HEK293 (cell line): ENCODE results near the gene RHOBTB3.

Experiments
- CTCF ChIA-PET: fragments of 350-600 bp; formaldehyde crosslinking; extraction: SDS; loops from one replicate; lab custom pipeline; 2021; ENCODE audit warnings: antibody characterized with exemption; lab: Yijun Ruan, JAX
- POLR2A ChIA-PET: fragments of 300-600 bp; formaldehyde crosslinking; extraction: SDS; loops from one replicate; lab custom pipeline; 2020; ENCODE audit warnings: antibody characterized with exemption, inconsistent platforms; lab: Yijun Ruan, JAX
- H3K27ac ChIP-seq: fragments of 200-500 bp; sonication (Bioruptor generic); 2 replicates; pipeline ENCODE4 v1.5.1; 2014; ENCODE audit warnings: low read depth, low read length, control low read depth, inconsistent platforms; ENCODE audit errors: extremely low read depth
- H3K36me3 ChIP-seq, 2 experiments: fragments of 200-500 bp in 1 of 2; sonication (Bioruptor generic) in 1 of 2; 1 replicate in 1 of 2; 2 replicates in 1 of 2; pipeline ENCODE4 v1.5.1; 2014 to 2017; ENCODE audit warnings: inconsistent platforms in 2 of 2, low read length in 2 of 2; ENCODE audit not compliant: control insufficient read depth in 2 of 2, insufficient read depth in 1 of 2
- H3K4me1 ChIP-seq: fragments of 200-500 bp; sonication (Bioruptor generic); 2 replicates; pipeline ENCODE4 v1.5.1; 2014; ENCODE audit warnings: mild to moderate bottlenecking, low read length, inconsistent platforms; ENCODE audit not compliant: control insufficient read depth, insufficient read depth
- H3K4me3 ChIP-seq: 2 replicates; pipeline ENCODE4 v1.5.1; 2011; ENCODE audit warnings: low read depth, mild to moderate bottlenecking, control low read depth, low read length, moderate library complexity
- H3K9me3 ChIP-seq: fragments of 200-500 bp; sonication (Bioruptor generic); 2 replicates; pipeline ENCODE4 v1.5.1; 2014; ENCODE audit warnings: low read depth, low read length, inconsistent platforms; ENCODE audit not compliant: control insufficient read depth, insufficient read depth
- CTCF ChIP-seq: fragments of 450-650 bp; formaldehyde crosslinking; IDR thresholded peaks from 2 replicates; pipeline ENCODE4 v1.5.1; 2016; ENCODE audit warnings: missing biosample characterization, missing genetic modification characterization
- ELK4 ChIP-seq: IDR thresholded peaks from 2 replicates; pipeline ENCODE4 v1.6.1; 2011; ENCODE audit warnings: mild to moderate bottlenecking, low read depth, low read length, borderline replicate concordance
- GLIS2 ChIP-seq: fragments of 450-650 bp; formaldehyde crosslinking; IDR thresholded peaks from 2 replicates; pipeline ENCODE4 v1.5.1; 2016; ENCODE audit warnings: missing biosample characterization, missing genetic modification characterization
- MZF1 ChIP-seq: fragments of 450-650 bp; formaldehyde crosslinking; IDR thresholded peaks from 2 replicates; pipeline ENCODE4 v1.5.1; 2017; ENCODE audit warnings: missing biosample characterization, missing genetic modification characterization, borderline replicate concordance
- YY1 ChIP-seq: fragments of 450-650 bp; formaldehyde crosslinking; IDR thresholded peaks from 2 replicates; pipeline ENCODE4 v1.5.1; 2018; ENCODE audit warnings: missing biosample characterization, missing genetic modification characterization
- ZBTB26 ChIP-seq: fragments of 450-650 bp; formaldehyde crosslinking; optimal IDR thresholded peaks from 2 replicates; pipeline ENCODE3; 2016; ENCODE audit warnings: missing biosample characterization, mild to moderate bottlenecking, missing genetic modification characterization
- ZBTB6 ChIP-seq: fragments of 450-650 bp; formaldehyde crosslinking; IDR thresholded peaks from 2 replicates; pipeline ENCODE4 v1.5.1; 2017; ENCODE audit warnings: missing biosample characterization, missing genetic modification characterization
- ZNF169 ChIP-seq: fragments of 450-650 bp; formaldehyde crosslinking; IDR thresholded peaks from 2 replicates; pipeline ENCODE4 v1.5.1; 2016; ENCODE audit warnings: missing biosample characterization, missing genetic modification characterization
- ZNF366 ChIP-seq: fragments of 450-650 bp; formaldehyde crosslinking; conservative IDR thresholded peaks from 2 replicates; pipeline ENCODE4 v1.5.1; 2016; ENCODE audit warnings: missing biosample characterization, missing genetic modification characterization
- ZNF394 ChIP-seq: fragments of 450-650 bp; formaldehyde crosslinking; IDR thresholded peaks from 2 replicates; pipeline ENCODE4 v1.5.1; 2016; ENCODE audit warnings: missing biosample characterization, missing genetic modification characterization, mild to moderate bottlenecking, moderate library complexity, borderline replicate concordance
- ZNF488 ChIP-seq: fragments of 450-650 bp; formaldehyde crosslinking; IDR thresholded peaks from 2 replicates; pipeline ENCODE4 v1.5.1; 2016; ENCODE audit warnings: missing biosample characterization, missing genetic modification characterization
- ZNF544 ChIP-seq: fragments of 450-650 bp; formaldehyde crosslinking; IDR thresholded peaks from 2 replicates; pipeline ENCODE4 v1.5.0; 2017; ENCODE audit warnings: missing biosample characterization, missing genetic modification characterization
- ZNF621 ChIP-seq: fragments of 450-650 bp; formaldehyde crosslinking; IDR thresholded peaks from 2 replicates; pipeline ENCODE4 v1.5.1; 2017; ENCODE audit warnings: missing biosample characterization, missing genetic modification characterization
- ZNF747 ChIP-seq: fragments of 450-650 bp; formaldehyde crosslinking; IDR thresholded peaks from 2 replicates; pipeline ENCODE4 v1.5.1; 2016; ENCODE audit warnings: missing biosample characterization, missing genetic modification characterization
- ZNF76 ChIP-seq: fragments of 450-650 bp; formaldehyde crosslinking; IDR thresholded peaks from 2 replicates; pipeline ENCODE4; 2016; ENCODE audit warnings: low read depth, missing biosample characterization, missing genetic modification characterization, borderline replicate concordance
- ZNF777 ChIP-seq: fragments of 450-650 bp; formaldehyde crosslinking; IDR thresholded peaks from 2 replicates; pipeline ENCODE4 v1.5.1; 2017; ENCODE audit warnings: missing biosample characterization, missing genetic modification characterization, borderline replicate concordance
- TF ChIP-seq, protein P1 (sequence below): fragments of 450-650 bp; formaldehyde crosslinking; IDR thresholded peaks from 2 replicates; pipeline ENCODE4 v1.5.1; 2016; ENCODE audit warnings: missing biosample characterization, missing genetic modification characterization
- TF ChIP-seq, protein P2 (sequence below): sonication (generic); formaldehyde crosslinking; IDR thresholded peaks from 2 replicates; pipeline ENCODE4 v1.8.1; 2022; ENCODE audit warnings: mild to moderate bottlenecking, moderate library complexity, missing genetic modification reagents

RHOBTB3 gene

GRCh38 chr5:95733107-95733665 lies 2.0 kb downstream of the RHOBTB3 start:
- POLR2A ChIA-PET: interaction anchor here (3.4 kb wide), 1 partner anchor 22 kb away, joined by 26 read pairs; no protein-coding TSS in a partner anchor
- Histone ChIP-seq H3K4me1 (peaks cover 8% of the 10 kb centered on the region), H3K4me3 (peak overlapping the region; percentile 20), H3K27ac (no peak overlapping the region), H3K9me3 (no peaks in the 10 kb centered on the region), H3K36me3 (peaks cover 9 to 27% of the 10 kb centered on the region in 2 experiments; a peak in 2 of 3 replicates)
- TF ChIP-seq, protein P1, sequence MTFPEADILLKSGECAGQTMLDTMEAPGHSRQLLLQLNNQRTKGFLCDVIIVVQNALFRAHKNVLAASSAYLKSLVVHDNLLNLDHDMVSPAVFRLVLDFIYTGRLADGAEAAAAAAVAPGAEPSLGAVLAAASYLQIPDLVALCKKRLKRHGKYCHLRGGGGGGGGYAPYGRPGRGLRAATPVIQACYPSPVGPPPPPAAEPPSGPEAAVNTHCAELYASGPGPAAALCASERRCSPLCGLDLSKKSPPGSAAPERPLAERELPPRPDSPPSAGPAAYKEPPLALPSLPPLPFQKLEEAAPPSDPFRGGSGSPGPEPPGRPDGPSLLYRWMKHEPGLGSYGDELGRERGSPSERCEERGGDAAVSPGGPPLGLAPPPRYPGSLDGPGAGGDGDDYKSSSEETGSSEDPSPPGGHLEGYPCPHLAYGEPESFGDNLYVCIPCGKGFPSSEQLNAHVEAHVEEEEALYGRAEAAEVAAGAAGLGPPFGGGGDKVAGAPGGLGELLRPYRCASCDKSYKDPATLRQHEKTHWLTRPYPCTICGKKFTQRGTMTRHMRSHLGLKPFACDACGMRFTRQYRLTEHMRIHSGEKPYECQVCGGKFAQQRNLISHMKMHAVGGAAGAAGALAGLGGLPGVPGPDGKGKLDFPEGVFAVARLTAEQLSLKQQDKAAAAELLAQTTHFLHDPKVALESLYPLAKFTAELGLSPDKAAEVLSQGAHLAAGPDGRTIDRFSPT (tag by site-specific recombination): no peak
- TF ChIP-seq ZNF394: no peak
- TF ChIP-seq ZNF544: no peak
- no peak for TF ChIP-seq ZNF76 (tag by site-specific recombination)
- no peak for TF ChIP-seq GLIS2 (tag by site-specific recombination)
- no peak for TF ChIP-seq ZNF488 (tag by site-specific recombination)
- no peak for TF ChIP-seq ZNF366 (tag by site-specific recombination)
- TF ChIP-seq, protein P2, sequence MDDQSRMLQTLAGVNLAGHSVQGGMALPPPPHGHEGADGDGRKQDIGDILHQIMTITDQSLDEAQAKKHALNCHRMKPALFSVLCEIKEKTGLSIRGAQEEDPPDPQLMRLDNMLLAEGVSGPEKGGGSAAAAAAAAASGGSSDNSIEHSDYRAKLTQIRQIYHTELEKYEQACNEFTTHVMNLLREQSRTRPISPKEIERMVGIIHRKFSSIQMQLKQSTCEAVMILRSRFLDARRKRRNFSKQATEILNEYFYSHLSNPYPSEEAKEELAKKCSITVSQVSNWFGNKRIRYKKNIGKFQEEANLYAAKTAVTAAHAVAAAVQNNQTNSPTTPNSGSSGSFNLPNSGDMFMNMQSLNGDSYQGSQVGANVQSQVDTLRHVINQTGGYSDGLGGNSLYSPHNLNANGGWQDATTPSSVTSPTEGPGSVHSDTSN: no peak
- TF ChIP-seq ZBTB26 (tag by site-specific recombination): no peak
- no peak for TF ChIP-seq ZNF621 (tag by site-specific recombination)
- no peak for TF ChIP-seq ELK4
- no peak for TF ChIP-seq MZF1 (tag by site-specific recombination)
- TF ChIP-seq ZNF777 (tag by site-specific recombination): no peak
- TF ChIP-seq YY1 (tag by site-specific recombination): no peak
- no peak for TF ChIP-seq ZNF169 (tag by site-specific recombination)
- no peak for TF ChIP-seq ZNF747 (tag by site-specific recombination)
- TF ChIP-seq ZBTB6 (tag by site-specific recombination): no peak
- no peak for TF ChIP-seq CTCF (tag by site-specific recombination)
- CTCF ChIA-PET: interaction anchor here (0.7 to 5.6 kb wide), 3 partner anchors 15 to 69 kb away, joined by 3 to 30 read pairs (median 7); no protein-coding TSS in a partner anchor
